ENCODE measurements around the gene ITLN2.
"Not testable (repeated sequence)": the region's sequence is repeated elsewhere in the genome, so short reads cannot be mapped to it uniquely, and the experiment has no call there.

- TF ChIP-seq GABPA (IDR thresholded peaks at IDR 0.05; ENCODE audit: low read depth); POLR2A (IDR thresholded peaks at IDR 0.05; ENCODE audit: low read depth, low read length); RAD21 (IDR thresholded peaks at IDR 0.05; ENCODE audit: insufficient read depth, low read depth, low read length); RCOR1 (conservative IDR thresholded peaks at IDR 0.05; ENCODE audit: low read depth, low read length); MEF2B (IDR thresholded peaks at IDR 0.05; ENCODE audit: partially characterized antibody, poor library complexity, severe bottlenecking); ZNF274 (IDR thresholded peaks at IDR 0.05; ENCODE audit: insufficient read depth, insufficient read length); KDM1A (IDR thresholded peaks at IDR 0.05; ENCODE audit: borderline replicate concordance); CTCF (IDR thresholded peaks at IDR 0.05 in 2 of 3, conservative IDR thresholded peaks at IDR 0.05 in 1 of 3; ENCODE audit: control insufficient read depth in 2 of 3, extremely low read depth in 1 of 3, insufficient read depth in 1 of 3, low read depth in 3 of 3, low read length in 3 of 3): not testable (repeated sequence)
Measured at GRCh38 chr1:160945881-160946280, 8.7 kb downstream of the ITLN2 start.
